Left lung (tissue), 10 donors: Measurements from ENCODE around the gene ZNF281. TPM values are rescaled to one million over a fixed set of nuclear protein-coding genes. Genes with fewer than 3 reads are reported as not detected.
"Not testable (repeated sequence)": the region's sequence is repeated elsewhere in the genome, so short reads cannot be mapped to it uniquely, and the experiment has no call there.

Source experiments
- ATAC-seq: fragments of 200-7000 bp; cut with Tn5 transposase; one replicate; pipeline ENCODE4 v1.9.1; 2020; ENCODE audit warnings: moderate library complexity
- DNase-seq, 4 donors: peaks; one replicate each; pipeline ENCODE4 v3.0.0-alpha.2; 2013 to 2020
- H3K27ac ChIP-seq, 2 donors: fragments of 200-600 bp; sonication (generic) in 1 of 2; one replicate each; pipeline versions ENCODE4 v1.5.0 to v1.8.0; 2020 to 2021
- H3K27me3 ChIP-seq, 2 donors: fragments of 200-600 bp; sonication (generic) in 1 of 2; one replicate each; pipeline versions ENCODE4 v1.5.0 to v1.8.0; 2020 to 2021
- H3K36me3 ChIP-seq, 2 donors: fragments of 200-600 bp; sonication (generic) in 1 of 2; one replicate each; pipeline versions ENCODE4 v1.5.0 to v1.8.0; 2020 to 2021
- H3K4me1 ChIP-seq, 2 donors: fragments of 200-600 bp; one replicate each; pipeline ENCODE4 v1.8.0; 2021
- H3K4me3 ChIP-seq, 2 donors: fragments of 200-600 bp; sonication (generic) in 1 of 2; one replicate each; pipeline versions ENCODE4 v1.5.0 to v1.8.0; 2020 to 2021; ENCODE audit warnings: mild to moderate bottlenecking in 1 of 2
- H3K9me3 ChIP-seq, 2 donors: fragments of 200-600 bp; sonication (generic) in 1 of 2; one replicate each; pipeline versions ENCODE4 v1.5.0 to v1.8.0; 2020 to 2021
- CTCF ChIP-seq, 2 donors: fragments of 200-600 bp; sonication (generic) in 1 of 2; IDR thresholded peaks; one replicate each; pipeline versions ENCODE4 v1.5.0 to v1.8.0; 2021; ENCODE audit warnings: antibody characterized with exemption in 2 of 2
- intact Hi-C, 2 donors: fragments of 100-400 bp; cut with DNase I; formaldehyde crosslinking; loops; one replicate each; pipeline versions ENCODE4 v1.11.2 to v1.14.2; 2022
- polyA plus RNA-seq, 6 donors: library from polyadenylated mRNA; unstranded; fragments of 120-200 nt; gene quantifications; one replicate each; pipeline ENCODE4 v1.2.1, GENCODE V29; 2013; ENCODE audit not compliant: insufficient read length in 6 of 6
- total RNA-seq, 2 donors: library from RNA; stranded (reverse); fragmentation: NEBNext Ultra II Directional; extraction: Animal tissue kit (Norgen Biotek cat#: 25700); gene quantifications; one replicate each; pipeline ENCODE4 v1.2.1, GENCODE V29; 2021
- donor health status: DM: no; HTN: yes; CAD: no.
- donor health status: DM: no; HTN: no; CAD: no.

The ZNF281 gene
- total and polyA plus RNA-seq, 8 donors, result 18.1 to 28.9 (median 26.3) TPM

GRCh38 chr1:200362421-200362820, 47.4 kb downstream of the ZNF281 start:
- intact Hi-C loops, result no loop called here
- H3K9me3 ChIP-seq, result no peaks in the 10 kb centered on the region
- no peak for TF ChIP-seq CTCF (IDR thresholded peaks at IDR 0.05)
- peaks cover 0 to 55% of the 10 kb centered on the region in 2 donors for H3K4me1 ChIP-seq
- ATAC-seq, result no peak
- H3K27me3 ChIP-seq, result no peaks in the 10 kb centered on the region
- H3K27ac ChIP-seq, result peak overlapping the region in 1 of 2 donors; percentile 76
- H3K36me3 ChIP-seq, result no peaks in the 10 kb centered on the region
- no peak for DNase-seq
- no peak overlapping the region for H3K4me3 ChIP-seq

- H3K27ac ChIP-seq, result peak overlapping the region in 1 of 2 donors; percentile 16
- no peak overlapping the region for H3K4me3 ChIP-seq
- intact Hi-C loops, result no loop called here
- ATAC-seq (peak; percentile 48), DNase-seq (no peak)
- no peaks in the 10 kb centered on the region for H3K27me3 ChIP-seq
- no peaks in the 10 kb centered on the region for H3K36me3 ChIP-seq
- TF ChIP-seq CTCF (IDR thresholded peaks at IDR 0.05), result no peak
- H3K4me1 ChIP-seq, result peaks cover 0 to 48% of the 10 kb centered on the region in 2 donors
- H3K9me3 ChIP-seq, result no peaks in the 10 kb centered on the region
These were observed 50.1 kb downstream of the ZNF281 start for GRCh38 chr1:200359610-200360163.

- H3K4me1 ChIP-seq, result peaks cover 0 to 46% of the 10 kb centered on the region in 2 donors
- intact Hi-C loops, H3K4me3 ChIP-seq, ATAC-seq, H3K9me3 ChIP-seq, H3K36me3 ChIP-seq, H3K27me3 ChIP-seq, H3K27ac ChIP-seq, DNase-seq: not testable (repeated sequence)
These were observed 51.9 kb downstream of the ZNF281 start for GRCh38 chr1:200357925-200358324.

- TF ChIP-seq CTCF (IDR thresholded peaks at IDR 0.05), result no peak
- intact Hi-C loops, result no loop called here
- ATAC-seq (no peak), DNase-seq (no peak)
- Histone ChIP-seq H3K27ac (peak overlapping the region in 1 of 2 donors; percentile 81), H3K4me3 (no peak overlapping the region), H3K9me3 (no peaks in the 10 kb centered on the region), H3K36me3 (no peaks in the 10 kb centered on the region), H3K4me1 (peaks cover 0 to 48% of the 10 kb centered on the region in 2 donors), H3K27me3 (no peaks in the 10 kb centered on the region)
These were observed 54.0 kb downstream of the ZNF281 start for GRCh38 chr1:200355801-200356200.

Other genes starting within 250 kb of the ZNF281 start
- gene KIF14, start 210.7 kb upstream of the ZNF281 start, total RNA-seq, result 1 to 10 TPM in 1 of 2 donors, under 1 TPM in 1; 0.71 to 2.2 TPM
- 10 to 100 TPM in 2 of 6 donors, 1 to 10 TPM in 4; 4.7 to 13.7 (median 7.1) TPM for gene KIF14, start 210.7 kb upstream of the ZNF281 start, polyA plus RNA-seq